ENCODE results near the gene KYAT1.

The KYAT1 gene

DNA sequence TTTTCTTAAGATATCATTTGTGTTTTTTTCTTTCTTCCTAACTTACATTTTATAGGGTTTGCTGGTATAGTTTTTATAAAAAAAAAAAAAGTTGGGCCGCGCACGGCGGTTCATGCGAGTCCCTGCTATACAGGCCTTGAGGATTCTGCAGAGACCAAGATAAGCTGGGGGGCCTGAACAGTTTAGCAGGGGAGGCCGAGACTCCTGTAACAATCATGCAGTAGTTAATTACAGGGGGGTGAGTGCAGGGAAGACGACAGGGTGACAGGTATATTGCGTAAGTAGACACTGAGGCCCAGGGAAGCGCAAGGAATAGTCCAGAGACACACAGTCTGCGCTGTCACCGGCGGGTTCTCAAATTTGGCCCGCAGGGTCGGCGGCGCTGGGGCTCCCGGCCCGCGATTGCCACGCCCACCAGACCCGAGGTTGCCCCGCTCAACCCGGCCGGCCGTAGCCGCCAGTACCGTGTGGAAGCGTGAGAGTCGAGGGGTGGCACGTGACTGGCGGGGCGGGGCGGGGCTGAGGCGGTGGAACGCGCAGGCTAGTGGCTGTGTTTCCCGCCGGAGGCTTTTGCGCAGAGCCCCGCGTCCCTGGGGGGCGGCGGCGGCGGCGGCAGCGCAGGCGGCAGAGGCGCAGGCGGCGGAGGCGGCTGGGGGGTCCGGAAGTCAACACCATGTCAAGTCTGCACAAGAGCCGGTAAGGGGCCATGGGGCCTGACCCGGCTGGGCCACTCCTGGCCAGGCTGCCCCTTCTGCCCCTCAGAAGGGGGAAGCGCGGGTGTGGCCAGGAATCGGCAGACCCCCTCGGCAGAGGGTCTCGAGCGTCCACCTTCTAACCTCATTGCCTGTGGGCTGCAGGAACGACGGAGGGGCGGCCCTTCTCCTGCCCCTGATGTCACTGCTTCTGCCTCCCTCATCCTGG is 94.8 kb downstream of the KYAT1 start, which contains the start of gene TBC1D13:
TBC1D13 (plus strand) TSS at position 573 of the 921 bp plus-strand sequence; CDS start at position 674, 101 bp downstream.
- H3K4me3 ChIP-seq (ENCODE audit: low read depth, low read length): peak within 1 kb of the TSS; percentile 82

GRCh38 chr9:128785427-128785826 is 96.3 kb downstream of the KYAT1 start:
- H3K4me3 ChIP-seq (ENCODE audit: low read depth, low read length): no peak overlapping the region
